GM06990 (cell line): ENCODE results near the gene ANK3.

Source experiments
- DNase-seq: peaks from one replicate; pipeline ENCODE4 v3.0.0-alpha.2; 2011; ENCODE audit not compliant: insufficient read length; ENCODE audit errors: extremely low read depth
- H3K27me3 ChIP-seq: replicated peaks from 2 replicates; pipeline ENCODE4 v1.6.0; 2011; ENCODE audit warnings: low read length; ENCODE audit not compliant: control insufficient read depth, insufficient read depth
- H3K36me3 ChIP-seq: 2 replicates; pipeline ENCODE4 v1.5.1; 2011; ENCODE audit warnings: low read length; ENCODE audit not compliant: control insufficient read depth, insufficient read depth
- H3K4me3 ChIP-seq: replicated peaks from 2 replicates; pipeline ENCODE4 v1.5.1; 2011; ENCODE audit warnings: low read depth, mild to moderate bottlenecking, control low read depth, low read length
- TF ChIP-seq, protein P1 (sequence below): IDR thresholded peaks from 2 replicates; pipeline ENCODE4 v1.5.1; 2011; ENCODE audit warnings: low read length, control low read depth, mild to moderate bottlenecking, inconsistent platforms; ENCODE audit not compliant: insufficient read depth, poor library complexity, severe bottlenecking

The ANK3 gene

DNA sequence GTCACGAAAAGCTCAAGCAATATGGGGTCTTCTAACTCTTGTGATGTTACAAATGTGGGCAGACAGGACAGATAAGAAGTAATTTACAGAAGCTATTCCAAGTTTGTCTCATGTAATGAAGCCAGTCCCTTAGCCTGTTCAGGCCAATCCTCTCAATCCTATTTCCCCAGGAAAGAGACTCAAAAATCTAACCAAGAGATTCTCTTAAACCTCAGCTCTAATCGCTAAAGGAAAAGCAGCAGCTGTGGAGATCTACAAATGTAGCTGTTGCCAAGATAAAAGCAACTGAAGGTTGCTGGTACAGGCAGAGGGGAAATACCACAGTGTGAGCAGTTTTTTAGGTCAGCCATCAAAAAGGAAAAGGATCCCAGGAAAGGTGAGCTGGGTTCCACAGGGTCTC lies 39.3 kb downstream of the ANK3 start:
- Histone ChIP-seq H3K36me3 (no peaks in the 10 kb centered on the region), H3K4me3 (no peak overlapping the region), H3K27me3 (no peaks in the 10 kb centered on the region; the same call in 1 of the 2 replicates)
- DNase-seq = no peak
- TF ChIP-seq, protein P1, sequence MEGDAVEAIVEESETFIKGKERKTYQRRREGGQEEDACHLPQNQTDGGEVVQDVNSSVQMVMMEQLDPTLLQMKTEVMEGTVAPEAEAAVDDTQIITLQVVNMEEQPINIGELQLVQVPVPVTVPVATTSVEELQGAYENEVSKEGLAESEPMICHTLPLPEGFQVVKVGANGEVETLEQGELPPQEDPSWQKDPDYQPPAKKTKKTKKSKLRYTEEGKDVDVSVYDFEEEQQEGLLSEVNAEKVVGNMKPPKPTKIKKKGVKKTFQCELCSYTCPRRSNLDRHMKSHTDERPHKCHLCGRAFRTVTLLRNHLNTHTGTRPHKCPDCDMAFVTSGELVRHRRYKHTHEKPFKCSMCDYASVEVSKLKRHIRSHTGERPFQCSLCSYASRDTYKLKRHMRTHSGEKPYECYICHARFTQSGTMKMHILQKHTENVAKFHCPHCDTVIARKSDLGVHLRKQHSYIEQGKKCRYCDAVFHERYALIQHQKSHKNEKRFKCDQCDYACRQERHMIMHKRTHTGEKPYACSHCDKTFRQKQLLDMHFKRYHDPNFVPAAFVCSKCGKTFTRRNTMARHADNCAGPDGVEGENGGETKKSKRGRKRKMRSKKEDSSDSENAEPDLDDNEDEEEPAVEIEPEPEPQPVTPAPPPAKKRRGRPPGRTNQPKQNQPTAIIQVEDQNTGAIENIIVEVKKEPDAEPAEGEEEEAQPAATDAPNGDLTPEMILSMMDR = no peak

DNA sequence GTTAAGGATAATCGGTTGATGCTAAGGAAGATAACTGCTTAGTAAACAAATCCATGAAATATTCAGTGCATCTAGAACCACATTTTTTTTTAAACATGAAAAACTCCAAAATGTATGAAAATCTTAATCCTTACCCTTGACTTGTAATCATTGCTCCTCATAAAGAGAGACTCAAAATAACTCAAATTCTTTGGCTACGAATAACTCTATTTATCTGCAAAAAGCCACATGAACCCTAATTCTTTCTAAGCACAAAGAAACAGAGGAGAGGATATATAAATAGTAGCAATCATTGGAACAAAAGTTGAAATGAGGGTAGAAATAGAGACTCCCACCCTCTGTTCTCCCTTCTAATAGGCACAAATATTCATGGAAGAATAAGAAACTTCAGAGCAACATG lies 40.2 kb downstream of the ANK3 start:
- TF ChIP-seq, protein P1 = no peak
- no peak for DNase-seq
- no peak overlapping the region for H3K4me3 ChIP-seq
- H3K27me3 ChIP-seq = no peaks in the 10 kb centered on the region; the same call in 1 of the 2 replicates
- no peaks in the 10 kb centered on the region for H3K36me3 ChIP-seq

DNA sequence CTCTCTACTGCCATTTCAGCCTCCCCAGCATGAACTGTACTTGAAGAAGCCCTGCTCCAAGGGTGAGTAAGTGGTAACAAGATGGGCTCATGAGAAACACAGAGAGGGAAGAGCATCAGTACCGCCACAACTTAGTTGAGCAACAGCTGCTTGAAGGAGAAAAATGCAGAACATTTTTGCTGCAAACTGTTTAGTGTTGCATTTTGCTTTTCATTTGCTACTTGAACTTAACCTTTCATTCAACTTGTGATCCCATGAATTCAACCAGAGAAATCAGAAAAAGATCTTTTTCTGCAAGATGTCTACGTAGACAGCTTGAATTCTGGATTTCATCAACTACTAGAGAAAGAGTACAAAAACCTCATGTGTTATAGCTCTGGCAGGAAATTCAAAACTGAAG lies 40.7 kb downstream of the ANK3 start:
- Histone ChIP-seq H3K4me3 (no peak overlapping the region), H3K27me3 (no peaks in the 10 kb centered on the region; the same call in 1 of the 2 replicates), H3K36me3 (no peaks in the 10 kb centered on the region)
- TF ChIP-seq, protein P1 = no peak
- DNase-seq = no peak

DNA sequence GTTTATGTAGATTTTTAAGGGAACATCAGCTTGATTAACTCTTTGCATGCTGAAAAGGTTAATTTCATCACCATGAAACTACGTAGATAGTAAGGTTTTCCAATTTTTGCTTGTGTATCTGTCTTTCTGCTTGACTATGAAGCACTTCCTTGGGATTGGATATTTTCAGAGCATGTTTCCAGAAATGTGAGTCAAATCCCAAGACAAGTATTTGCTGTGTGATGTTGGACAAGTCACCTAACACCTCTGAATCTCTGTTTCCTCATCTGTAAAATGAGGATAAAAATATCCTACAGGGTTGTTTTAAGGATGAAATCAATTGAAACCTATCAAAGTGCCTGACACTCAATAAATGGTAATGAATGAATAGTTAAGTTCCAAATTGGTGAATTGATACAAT lies 42.4 kb downstream of the ANK3 start:
- TF ChIP-seq, protein P1 = no peak
- no peaks in the 10 kb centered on the region; the same call in 1 of the 2 replicates for H3K27me3 ChIP-seq
- DNase-seq = no peak
- no peak overlapping the region for H3K4me3 ChIP-seq
- H3K36me3 ChIP-seq = no peaks in the 10 kb centered on the region

DNA sequence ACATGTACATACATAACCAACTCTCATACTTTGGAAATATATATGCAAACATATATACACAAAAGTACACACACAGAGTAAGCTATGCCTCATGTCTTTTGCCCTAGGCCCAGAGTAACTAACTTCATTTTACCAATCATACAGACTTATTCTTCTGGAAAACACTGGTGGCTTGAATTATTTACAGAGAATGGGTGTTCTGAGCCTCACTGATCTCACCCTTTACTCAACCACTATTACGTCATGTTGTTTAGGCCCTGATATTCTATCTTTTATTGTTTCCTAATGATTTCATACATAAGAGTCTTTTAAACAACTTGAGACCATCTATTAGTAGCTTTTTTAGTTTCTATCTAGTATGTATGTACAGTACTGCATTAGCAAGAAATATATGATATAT lies 43.0 kb downstream of the ANK3 start:
- H3K36me3 ChIP-seq = no peaks in the 10 kb centered on the region
- H3K4me3 ChIP-seq = no peak overlapping the region
- DNase-seq = no peak
- TF ChIP-seq, protein P1 = no peak
- H3K27me3 ChIP-seq = no peaks in the 10 kb centered on the region; the same call in 1 of the 2 replicates

DNA sequence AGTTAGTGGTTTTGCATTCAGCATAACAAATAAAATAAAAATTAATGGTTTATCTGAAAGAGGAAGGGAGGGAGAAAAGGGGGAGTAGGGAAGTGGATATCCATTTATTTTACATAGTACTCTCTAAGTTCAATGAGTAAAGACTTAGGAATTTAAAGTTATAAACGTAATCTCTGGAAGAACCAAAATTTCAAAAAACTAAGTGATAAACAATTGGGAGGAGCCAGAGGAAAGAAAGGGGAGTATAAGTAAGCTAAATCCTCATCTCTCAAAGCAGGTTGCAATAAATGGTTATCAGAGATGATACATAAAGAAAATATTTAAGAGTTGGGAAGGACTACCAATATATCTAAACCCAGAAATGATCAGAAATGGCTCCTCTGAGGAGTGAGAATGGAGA lies 46.4 kb downstream of the ANK3 start:
- no peak for DNase-seq
- Histone ChIP-seq H3K4me3 (no peak overlapping the region), H3K27me3 (no peaks in the 10 kb centered on the region; the same call in 1 of the 2 replicates), H3K36me3 (no peaks in the 10 kb centered on the region)
- TF ChIP-seq, protein P1 = no peak
